GM18907 (cell line): ENCODE results near the gene PCDH8.

Source experiments
- ATAC-seq: cut with Tn5 transposase; IDR thresholded peaks from one replicate; pipeline ENCODE4 v1.9.1; 2021; ENCODE audit warnings: mild to moderate bottlenecking, moderate library complexity; ENCODE audit not compliant: unreplicated experiment

The PCDH8 gene

GRCh38 chr13:52851137-52851962 is 2.9 kb upstream of the PCDH8 start:
- peak; percentile 86 for ATAC-seq

- ATAC-seq: peak; percentile 64
Observed at GRCh38 chr13:52850396-52851136, 2.1 kb upstream of the PCDH8 start.

GRCh38 chr13:52850072-52850395 is 1.6 kb upstream of the PCDH8 start:
- ATAC-seq: no peak

GRCh38 chr13:52849291-52850071 is 1.0 kb upstream of the PCDH8 start:
- no peak for ATAC-seq

- ATAC-seq: no peak
Observed at GRCh38 chr13:52847682-52848432, 583 bp downstream of the PCDH8 start.

- no peak for ATAC-seq
Observed at GRCh38 chr13:52847322-52847681, 1.1 kb downstream of the PCDH8 start.

- ATAC-seq: no peak
Observed at GRCh38 chr13:52846567-52847321, 1.7 kb downstream of the PCDH8 start.

- no peak for ATAC-seq
Observed at GRCh38 chr13:52845766-52846566, 2.5 kb downstream of the PCDH8 start.

GRCh38 chr13:52845334-52845761 is 3.1 kb downstream of the PCDH8 start:
- no peak for ATAC-seq

- ATAC-seq: no peak
Observed at GRCh38 chr13:52844836-52845235, 3.6 kb downstream of the PCDH8 start.

- ATAC-seq: no peak
Observed at GRCh38 chr13:52842441-52842840, 6.0 kb downstream of the PCDH8 start.

GRCh38 chr13:52840066-52840465 is 8.4 kb downstream of the PCDH8 start:
- ATAC-seq: no peak

- no peak for ATAC-seq
Observed at GRCh38 chr13:52838433-52839107, 9.9 kb downstream of the PCDH8 start.

- no peak for ATAC-seq
Observed at GRCh38 chr13:52837850-52838249, 10.6 kb downstream of the PCDH8 start.

GRCh38 chr13:52835071-52835839 is 13.2 kb downstream of the PCDH8 start:
- no peak for ATAC-seq

- ATAC-seq: no peak
Observed at GRCh38 chr13:52833296-52833875, 15.1 kb downstream of the PCDH8 start.

- ATAC-seq: no peak
Observed at GRCh38 chr13:52832313-52832712, 16.1 kb downstream of the PCDH8 start.

- ATAC-seq: no peak
Observed at GRCh38 chr13:52830946-52831345, 17.5 kb downstream of the PCDH8 start.
